ENCODE measurements around the gene TMEM229A.

DNA sequence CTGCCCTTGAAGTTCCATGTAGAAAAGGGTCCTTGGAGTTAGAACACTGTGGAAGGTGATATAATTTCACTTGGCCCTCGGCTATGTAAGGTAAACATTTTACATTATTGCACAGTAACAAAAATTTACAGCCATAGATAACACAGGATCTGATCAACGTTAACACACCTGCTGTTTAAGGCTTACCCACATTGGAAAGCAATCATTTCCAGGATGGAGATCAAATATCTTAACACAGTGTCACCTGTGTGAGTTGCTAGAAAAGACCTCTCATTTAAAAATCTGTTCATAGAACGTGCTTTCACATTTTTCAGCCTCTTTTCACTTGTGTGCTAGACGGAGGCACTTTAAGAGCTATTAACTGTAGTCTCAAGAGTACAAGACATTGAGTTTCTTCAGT lies 1.9 kb downstream of the TMEM229A start:
- no peak for TF ChIP-seq CTCF (conservative IDR thresholded peaks at IDR 0.05; ENCODE audit: low read length)
- no peak for TF ChIP-seq EZH2phosphoT487 (IDR thresholded peaks at IDR 0.05; ENCODE audit: borderline replicate concordance)
